ENCODE data around the gene FAM174B.

FAM174B gene

DNA sequence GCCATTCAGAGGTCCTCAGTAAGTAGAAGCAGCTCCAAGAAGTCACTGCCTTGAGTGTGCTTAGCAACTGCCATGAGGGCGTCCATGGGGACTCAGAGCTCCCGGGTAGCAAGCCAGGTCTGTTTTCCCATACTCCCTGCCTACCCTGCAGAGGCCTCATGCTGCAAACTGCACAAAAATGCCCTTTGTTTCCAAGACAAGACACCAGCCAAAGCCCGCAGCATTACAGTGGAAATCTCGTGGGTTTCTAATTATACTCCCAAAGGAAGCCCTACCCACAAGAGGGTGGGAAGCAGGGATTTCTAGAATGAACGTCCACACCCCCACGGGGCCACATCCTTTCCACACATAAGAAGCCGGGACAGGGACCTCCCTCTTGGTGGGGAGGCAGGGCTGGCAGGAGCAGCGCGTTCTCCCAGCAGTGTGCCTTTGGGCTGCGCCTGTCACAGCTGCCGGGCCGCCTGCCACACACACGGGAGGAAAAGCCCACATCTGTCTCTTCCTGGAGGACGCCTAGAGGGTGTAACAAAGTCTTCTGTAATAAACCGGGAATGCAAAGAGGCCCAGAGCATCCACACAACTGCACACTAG, 31.1 kb downstream of the FAM174B start:
- no peaks in the 10 kb centered on the region for H3K9me3 Mint-ChIP-seq
- no peaks in the 10 kb centered on the region for H3K27me3 Mint-ChIP-seq (ENCODE audit: low read depth)
- H3K36me3 Mint-ChIP-seq (ENCODE audit: low read depth), result no peaks in the 10 kb centered on the region
- H3K4me3 Mint-ChIP-seq, result no peak overlapping the region
- peaks cover 7% of the 10 kb centered on the region for H3K4me1 Mint-ChIP-seq (ENCODE audit: low read depth)
- no peak overlapping the region for H3K27ac Mint-ChIP-seq

DNA sequence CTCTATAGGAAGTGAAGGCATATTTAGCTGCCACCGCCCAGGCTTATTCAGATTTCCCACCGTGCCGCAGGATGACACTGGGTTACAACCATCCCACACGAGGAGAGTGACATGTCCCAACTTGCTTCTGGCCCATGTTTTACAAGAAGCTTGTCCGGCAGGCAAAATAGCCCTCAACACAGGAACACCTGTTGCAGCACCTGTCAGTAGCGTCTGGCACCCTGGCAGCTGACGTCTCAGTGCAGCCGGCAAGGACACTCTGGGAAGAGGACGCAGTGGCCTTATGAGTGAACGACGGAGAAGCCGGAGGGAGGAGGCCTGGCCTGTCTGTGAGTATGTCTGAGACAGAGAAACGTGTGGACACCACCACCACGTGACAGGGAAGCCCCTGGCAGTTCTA, 32.1 kb downstream of the FAM174B start:
- Mint-ChIP-seq H3K27me3 (ENCODE audit: low read depth) (no peaks in the 10 kb centered on the region), H3K36me3 (ENCODE audit: low read depth) (no peaks in the 10 kb centered on the region), H3K9me3 (no peaks in the 10 kb centered on the region), H3K27ac (no peak overlapping the region), H3K4me1 (ENCODE audit: low read depth) (peaks cover 7% of the 10 kb centered on the region), H3K4me3 (no peak overlapping the region)

DNA sequence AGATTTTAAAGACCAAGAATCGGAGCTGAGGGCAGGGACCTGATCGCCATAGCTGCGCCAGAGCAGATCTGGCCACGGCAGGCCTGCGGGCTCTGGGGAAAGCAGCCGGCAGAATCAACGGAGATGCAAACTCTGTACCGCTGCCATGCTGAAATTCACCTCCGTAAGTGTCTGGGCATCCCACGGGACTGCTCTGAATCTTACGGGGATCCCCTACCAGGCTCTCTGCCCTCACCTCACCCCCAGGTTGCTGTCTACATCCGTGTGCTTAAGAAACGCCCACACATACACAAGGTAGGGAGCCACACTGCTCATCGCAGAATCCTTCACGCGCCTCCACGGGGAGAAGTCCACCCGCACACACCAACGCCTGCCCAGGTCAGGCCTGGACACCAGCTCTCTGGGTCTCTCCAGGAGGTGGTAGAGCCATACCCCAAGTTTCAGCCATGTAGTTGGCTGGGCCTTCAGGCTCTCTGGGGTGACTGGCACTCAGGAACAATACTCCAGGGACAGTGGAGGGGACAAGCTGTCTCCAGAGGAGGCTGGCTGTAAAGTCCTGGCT, 33.5 kb downstream of the FAM174B start:
- Mint-ChIP-seq H3K27me3 (ENCODE audit: low read depth) (no peaks in the 10 kb centered on the region), H3K4me1 (ENCODE audit: low read depth) (peaks cover 7% of the 10 kb centered on the region), H3K36me3 (ENCODE audit: low read depth) (no peaks in the 10 kb centered on the region)

DNA sequence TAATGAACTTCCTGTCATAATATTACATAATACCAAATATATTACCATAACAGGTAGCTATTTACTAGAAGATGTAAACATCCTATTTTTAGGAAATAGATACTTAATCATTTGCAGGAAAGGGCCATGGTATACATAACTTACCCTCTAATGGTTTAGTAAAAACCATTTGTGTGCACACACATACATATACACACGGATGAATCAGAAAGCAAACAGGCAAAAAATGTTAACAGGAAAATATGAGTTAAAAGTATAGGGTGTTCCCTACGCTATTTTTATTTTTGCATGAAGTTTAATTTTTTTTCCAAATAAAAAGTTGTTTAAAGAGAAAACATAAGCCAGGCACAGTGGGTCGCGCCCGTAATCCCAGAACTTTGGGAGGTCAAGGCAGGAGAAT, 34.6 kb downstream of the FAM174B start:
- no peaks in the 10 kb centered on the region for H3K27me3 Mint-ChIP-seq (ENCODE audit: low read depth)
- H3K27ac Mint-ChIP-seq, result no peak overlapping the region
- no peaks in the 10 kb centered on the region for H3K9me3 Mint-ChIP-seq
- no peak overlapping the region for H3K4me3 Mint-ChIP-seq
- no peaks in the 10 kb centered on the region for H3K36me3 Mint-ChIP-seq (ENCODE audit: low read depth)
- H3K4me1 Mint-ChIP-seq (ENCODE audit: low read depth), result peaks cover 7% of the 10 kb centered on the region

More for the DNA sequence above, 33.5 kb downstream of the FAM174B start:
- H3K9me3 Mint-ChIP-seq, result no peaks in the 10 kb centered on the region
- no peak overlapping the region for H3K4me3 Mint-ChIP-seq
- H3K27ac Mint-ChIP-seq, result no peak overlapping the region

DNA sequence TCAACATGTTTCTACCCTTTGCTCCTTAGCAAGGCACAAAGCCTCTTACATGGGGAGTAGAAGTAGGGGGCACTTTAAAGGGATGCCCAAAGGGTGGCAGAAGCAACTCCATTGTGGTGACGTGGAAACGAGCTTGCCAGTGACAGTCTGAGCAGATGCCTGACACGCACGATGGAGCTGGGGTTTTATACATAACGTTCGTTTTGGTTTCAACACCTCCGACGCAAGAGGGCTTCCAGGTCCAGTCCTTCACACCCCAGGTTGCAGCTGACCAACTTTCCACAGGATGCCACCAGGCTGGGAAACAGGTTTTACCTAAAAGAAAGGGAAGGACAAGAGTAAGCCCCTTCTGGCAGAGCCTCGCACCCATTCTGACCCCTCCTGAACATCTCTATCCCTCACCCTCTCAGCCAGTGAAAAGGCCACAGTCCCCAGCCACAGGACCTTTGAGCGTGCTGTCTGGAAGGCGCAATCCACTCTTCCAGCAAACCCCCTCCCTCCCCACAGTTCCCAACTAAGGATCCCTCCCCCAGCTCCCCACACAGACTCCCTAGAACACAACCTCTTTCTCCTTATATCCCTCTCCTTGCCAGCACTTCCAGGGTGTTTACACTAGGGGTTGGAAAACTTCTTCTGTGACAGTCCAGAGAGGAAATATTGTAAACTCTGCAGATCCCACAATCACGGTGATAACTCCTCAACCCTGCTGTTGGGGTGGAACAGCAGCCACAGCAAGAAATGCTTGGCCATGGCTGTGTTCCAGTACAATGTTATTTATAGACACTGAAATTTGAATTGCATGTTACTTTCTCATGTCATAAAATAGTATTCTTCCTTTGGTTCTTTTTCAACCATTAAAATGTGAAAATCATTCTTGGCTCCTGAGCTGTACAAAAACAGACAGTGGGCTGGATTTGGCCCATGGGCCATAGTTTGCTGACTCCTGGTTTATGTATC, 36.2 kb downstream of the FAM174B start:
- no peak overlapping the region for H3K4me3 Mint-ChIP-seq
- peaks cover 1% of the 10 kb centered on the region for H3K4me1 Mint-ChIP-seq (ENCODE audit: low read depth)
- H3K9me3 Mint-ChIP-seq, result no peaks in the 10 kb centered on the region
- no peaks in the 10 kb centered on the region for H3K36me3 Mint-ChIP-seq (ENCODE audit: low read depth)
- no peak overlapping the region for H3K27ac Mint-ChIP-seq
- no peaks in the 10 kb centered on the region for H3K27me3 Mint-ChIP-seq (ENCODE audit: low read depth)

DNA sequence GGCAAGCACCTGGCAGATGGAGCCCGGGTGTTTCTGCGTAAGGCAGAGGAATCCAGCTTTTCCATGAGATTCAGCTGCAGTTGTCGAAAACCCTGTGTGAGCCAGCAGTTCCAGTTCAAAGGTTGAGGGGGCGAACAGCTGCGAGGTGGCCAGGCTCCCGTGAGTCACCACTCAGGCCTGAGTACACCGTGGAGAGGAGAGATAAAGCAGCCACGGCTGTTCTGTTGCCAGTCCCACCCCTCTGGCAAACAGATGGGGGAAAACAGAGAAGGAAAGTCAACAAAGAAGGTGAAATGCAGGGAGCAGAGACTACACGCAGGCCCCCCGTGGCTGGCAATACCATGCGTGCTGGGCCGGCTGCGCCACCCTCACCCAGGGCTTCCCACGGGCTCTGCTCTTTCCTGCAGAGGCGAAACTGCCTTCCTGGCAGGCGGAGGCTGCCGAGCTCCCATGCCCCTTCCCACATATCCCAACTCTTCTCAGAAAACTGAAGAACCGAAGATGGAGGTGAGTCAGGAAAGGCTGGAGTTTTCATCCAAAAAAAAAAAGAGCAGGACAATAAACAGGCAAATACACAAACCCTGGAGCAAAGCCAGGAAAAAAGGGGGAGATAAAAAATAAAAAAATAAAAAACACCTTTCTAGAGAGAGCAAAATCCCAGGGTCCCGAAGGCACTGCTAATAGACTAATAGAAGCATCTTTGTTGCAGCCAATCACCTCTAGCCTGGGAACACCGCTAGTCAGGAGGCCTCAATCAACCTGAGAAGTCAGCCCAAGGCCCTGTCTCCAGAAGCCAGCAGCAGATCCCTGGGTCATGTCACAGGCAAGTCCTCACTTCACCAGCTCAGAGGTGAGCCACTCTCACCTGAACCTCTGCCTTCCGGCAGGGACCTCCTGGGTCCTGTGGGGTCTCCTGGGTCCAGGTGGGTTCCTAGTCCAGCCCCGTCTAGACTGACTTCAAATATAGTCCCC, 37.7 kb downstream of the FAM174B start:
- H3K9me3 Mint-ChIP-seq, result no peaks in the 10 kb centered on the region
- H3K36me3 Mint-ChIP-seq (ENCODE audit: low read depth), result no peaks in the 10 kb centered on the region
- no peaks in the 10 kb centered on the region for H3K27me3 Mint-ChIP-seq (ENCODE audit: low read depth)
- H3K4me3 Mint-ChIP-seq, result no peak overlapping the region
- H3K4me1 Mint-ChIP-seq (ENCODE audit: low read depth), result no peaks in the 10 kb centered on the region
- H3K27ac Mint-ChIP-seq, result no peak overlapping the region

DNA sequence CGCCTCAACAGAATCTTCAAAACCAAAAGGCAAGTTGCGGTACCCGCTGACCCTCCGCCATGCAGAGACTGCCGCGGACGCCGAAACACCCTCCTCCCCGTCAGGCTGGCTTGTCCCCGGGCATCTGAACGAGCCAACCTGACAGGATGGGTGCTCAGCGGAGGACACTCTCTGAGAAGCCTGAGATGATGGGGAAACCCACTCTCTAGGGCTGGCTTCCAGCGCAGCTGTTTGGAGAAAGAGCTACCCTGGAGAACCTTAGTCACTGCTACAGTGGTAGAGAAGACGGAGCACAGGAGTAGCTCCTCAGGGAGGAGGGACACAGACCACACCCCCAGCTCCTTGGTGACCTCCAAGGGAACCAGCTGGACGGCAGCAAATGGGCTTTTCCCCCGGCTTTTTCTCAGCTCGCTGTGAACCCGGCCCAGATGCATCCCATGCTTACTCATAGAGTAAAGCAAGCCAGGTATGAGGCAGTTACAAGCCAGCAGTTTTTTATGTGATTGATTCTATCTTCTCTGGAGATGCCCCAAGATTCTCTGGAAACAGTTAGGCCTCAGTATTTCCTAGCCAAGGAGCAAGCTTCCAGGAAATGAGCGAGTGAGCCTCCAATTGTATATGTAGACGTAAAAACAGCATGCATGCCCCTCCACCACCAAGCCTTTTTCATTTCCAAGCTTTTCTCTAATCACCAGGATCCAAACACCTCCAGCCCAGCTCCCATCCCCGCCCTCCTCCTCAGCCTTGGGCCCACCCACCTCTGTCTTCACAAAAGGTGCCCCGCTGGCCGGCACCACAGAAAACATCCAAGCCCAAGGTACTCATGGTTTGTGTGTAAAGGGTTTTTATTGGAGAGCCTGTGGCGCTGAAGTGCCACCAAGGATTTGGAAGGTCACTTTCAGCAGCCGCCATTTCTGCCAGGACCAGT, 38.7 kb downstream of the FAM174B start:
- no peaks in the 10 kb centered on the region for H3K4me1 Mint-ChIP-seq (ENCODE audit: low read depth)
- no peaks in the 10 kb centered on the region for H3K27me3 Mint-ChIP-seq (ENCODE audit: low read depth)
- no peak overlapping the region for H3K27ac Mint-ChIP-seq
- H3K4me3 Mint-ChIP-seq, result no peak overlapping the region
- H3K9me3 Mint-ChIP-seq, result no peaks in the 10 kb centered on the region
- no peaks in the 10 kb centered on the region for H3K36me3 Mint-ChIP-seq (ENCODE audit: low read depth)

DNA sequence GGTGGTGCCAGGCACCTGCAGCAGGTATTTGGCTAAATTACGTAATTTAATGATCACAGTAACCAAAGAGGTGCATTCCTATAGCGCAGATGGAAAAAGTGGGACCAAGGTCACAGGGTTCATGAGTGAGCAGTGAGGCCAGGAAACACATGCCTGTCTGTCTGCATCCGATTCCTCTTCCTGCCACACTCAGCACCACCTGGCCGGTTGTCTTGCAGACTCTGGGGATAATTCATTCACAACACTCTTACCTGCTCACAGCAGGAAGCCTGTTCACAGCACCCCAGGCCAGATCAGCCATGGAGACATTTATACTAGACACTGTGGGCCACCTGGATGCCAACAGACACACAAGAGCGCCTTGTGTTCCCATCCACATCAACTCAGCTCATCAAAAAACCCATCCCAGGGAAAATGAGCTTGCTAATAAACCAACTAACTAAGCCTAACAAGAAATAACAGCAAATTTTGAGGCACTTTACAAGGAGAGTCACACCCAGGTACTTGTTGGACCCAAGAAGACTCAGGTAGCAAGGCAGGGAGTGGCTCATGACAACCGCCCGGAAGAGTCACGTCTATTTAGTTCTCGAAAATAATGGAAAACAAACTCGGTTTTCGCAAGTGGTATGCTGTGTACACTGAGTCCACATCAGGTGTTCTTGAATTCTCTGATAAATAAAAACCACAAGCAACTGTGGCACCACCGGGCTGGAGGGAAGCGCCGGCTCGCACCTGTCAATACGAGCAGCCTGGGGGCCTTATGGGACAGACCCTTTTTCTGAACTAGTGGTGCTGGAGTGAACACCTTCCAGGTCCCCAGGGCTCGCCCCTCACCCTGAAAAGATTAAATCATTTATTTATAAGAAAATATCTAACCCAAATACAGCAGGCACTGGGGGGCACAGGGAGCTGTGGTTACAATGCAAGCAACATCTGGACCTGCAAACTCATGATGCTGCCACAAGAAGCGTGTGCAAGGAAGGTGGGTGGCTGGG, 40.5 kb downstream of the FAM174B start:
- Mint-ChIP-seq H3K27ac (no peak overlapping the region), H3K4me3 (no peak overlapping the region), H3K4me1 (ENCODE audit: low read depth) (no peaks in the 10 kb centered on the region), H3K9me3 (no peaks in the 10 kb centered on the region), H3K27me3 (ENCODE audit: low read depth) (no peaks in the 10 kb centered on the region), H3K36me3 (ENCODE audit: low read depth) (no peaks in the 10 kb centered on the region)

DNA sequence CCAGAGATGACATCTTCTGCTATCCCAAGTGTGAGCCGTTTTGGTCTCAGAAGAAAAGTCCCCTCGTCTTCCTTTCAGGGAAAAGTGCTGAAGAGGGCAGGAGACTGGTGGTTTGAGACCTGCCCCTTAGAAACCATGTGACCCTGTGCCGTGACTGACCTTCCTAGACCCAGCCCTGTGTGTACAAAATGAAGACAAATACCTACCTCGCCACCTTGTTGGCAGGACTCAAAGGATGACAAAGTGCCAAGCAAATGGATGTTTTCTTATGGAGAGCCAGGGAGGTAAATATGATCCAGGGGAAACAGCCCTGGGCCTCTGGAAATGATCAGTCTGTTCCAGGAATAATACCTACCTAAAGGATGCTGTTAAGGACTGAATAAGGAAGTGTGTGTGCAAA, 41.3 kb downstream of the FAM174B start:
- H3K9me3 Mint-ChIP-seq, result no peaks in the 10 kb centered on the region
- no peaks in the 10 kb centered on the region for H3K36me3 Mint-ChIP-seq (ENCODE audit: low read depth)
- H3K27me3 Mint-ChIP-seq (ENCODE audit: low read depth), result no peaks in the 10 kb centered on the region
- H3K4me1 Mint-ChIP-seq (ENCODE audit: low read depth), result no peaks in the 10 kb centered on the region
- H3K4me3 Mint-ChIP-seq, result no peak overlapping the region
- no peak overlapping the region for H3K27ac Mint-ChIP-seq

DNA sequence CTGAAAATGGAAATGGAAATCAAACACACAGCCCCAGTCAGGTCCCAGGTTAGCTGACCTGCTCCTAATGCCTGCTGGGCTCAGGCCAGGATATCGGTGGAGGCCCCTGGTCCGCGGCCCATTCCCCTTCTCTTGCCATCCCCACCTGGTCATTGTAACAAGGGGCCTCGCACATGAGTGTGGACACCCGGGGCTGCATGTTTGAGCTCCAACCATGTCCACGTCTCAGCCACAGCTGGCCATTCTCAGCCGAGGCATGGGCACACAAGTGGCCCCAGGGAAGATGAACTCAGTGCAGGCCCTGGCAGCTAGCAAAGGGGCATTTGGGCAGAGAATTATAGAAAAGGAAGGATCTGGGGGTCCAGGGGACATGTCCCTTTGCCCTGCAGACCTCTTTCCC, 41.7 kb downstream of the FAM174B start:
- Mint-ChIP-seq H3K4me1 (ENCODE audit: low read depth) (no peaks in the 10 kb centered on the region), H3K36me3 (ENCODE audit: low read depth) (no peaks in the 10 kb centered on the region), H3K27me3 (ENCODE audit: low read depth) (no peaks in the 10 kb centered on the region), H3K4me3 (no peak overlapping the region), H3K9me3 (no peaks in the 10 kb centered on the region), H3K27ac (no peak overlapping the region)

DNA sequence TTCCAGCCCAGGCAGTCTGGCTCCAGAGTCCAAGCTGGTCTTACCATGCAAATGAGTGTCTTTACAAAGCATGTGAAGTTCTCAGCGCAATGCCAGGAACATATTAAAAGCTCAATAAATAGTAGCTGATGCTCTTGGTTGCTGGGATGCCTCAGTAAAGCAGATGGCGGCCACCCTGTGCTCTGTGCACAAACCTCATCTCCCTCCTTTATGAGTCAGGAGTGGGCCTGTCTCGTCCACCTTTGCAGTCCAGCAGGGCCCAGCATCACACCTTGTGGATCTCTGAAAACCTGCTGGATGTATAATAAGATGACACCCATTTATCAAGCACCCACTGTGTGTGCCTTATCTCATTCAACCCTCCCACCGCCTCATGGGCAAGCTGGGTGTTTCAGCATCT, 42.7 kb downstream of the FAM174B start:
- Mint-ChIP-seq H3K27me3 (ENCODE audit: low read depth) (no peaks in the 10 kb centered on the region), H3K36me3 (ENCODE audit: low read depth) (no peaks in the 10 kb centered on the region), H3K27ac (no peak overlapping the region), H3K4me1 (ENCODE audit: low read depth) (no peaks in the 10 kb centered on the region), H3K9me3 (no peaks in the 10 kb centered on the region), H3K4me3 (no peak overlapping the region)

DNA sequence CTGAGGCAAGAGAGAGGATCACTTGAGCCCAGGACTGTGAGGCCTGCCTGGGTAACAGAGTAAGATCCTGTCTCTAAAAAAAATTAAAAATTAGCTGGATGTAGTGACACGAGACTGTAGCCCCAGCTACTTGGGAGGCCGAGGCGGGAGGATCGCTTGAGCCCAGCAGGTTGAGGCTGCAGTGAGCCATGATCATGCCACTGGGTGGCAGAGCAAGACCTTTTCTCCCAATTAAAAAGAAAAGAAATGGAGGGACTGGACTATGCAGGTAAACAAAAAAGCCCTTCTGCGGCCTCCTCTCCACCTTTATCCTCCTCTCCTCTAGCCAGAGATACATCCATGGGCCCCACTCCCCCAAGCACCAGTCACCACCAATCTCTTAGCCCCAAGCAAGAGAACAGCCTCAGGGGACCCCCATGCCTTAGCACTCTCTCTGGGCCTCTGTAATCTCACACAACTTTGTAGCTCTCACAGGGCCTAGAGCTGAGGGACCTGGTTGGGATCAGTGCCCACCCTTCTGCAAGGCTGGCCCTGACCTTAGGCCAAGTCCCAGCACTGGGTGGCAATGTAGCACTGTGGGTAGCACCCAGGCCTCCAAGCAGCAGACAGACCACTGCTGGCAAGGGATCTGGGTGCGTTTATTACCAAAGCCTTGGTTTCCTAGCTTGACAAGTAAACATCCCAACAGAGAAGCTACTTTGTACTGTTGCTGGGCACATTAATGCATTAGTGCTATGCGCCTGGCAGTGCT, 43.4 kb downstream of the FAM174B start:
- Mint-ChIP-seq H3K36me3 (ENCODE audit: low read depth) (no peaks in the 10 kb centered on the region), H3K9me3 (no peaks in the 10 kb centered on the region), H3K4me1 (ENCODE audit: low read depth) (no peaks in the 10 kb centered on the region), H3K27me3 (ENCODE audit: low read depth) (no peaks in the 10 kb centered on the region), H3K27ac (no peak overlapping the region), H3K4me3 (no peak overlapping the region)
